Measurements from ENCODE around the gene CDC42. TPM values are rescaled to one million over a fixed set of nuclear protein-coding genes. Genes with fewer than 3 reads are reported as not detected.

CDC42 gene
- total and polyA plus RNA-seq, 2 of the 13 experiments (the other 11 are each of a cell fraction or from before 2014, with no cell fraction given) = 138 to 237 TPM

- TF ChIP-seq SP4 (CRISPR knock-in tag; IDR thresholded peaks at IDR 0.05) = peak; percentile 91
- peak in 1 of 2 experiments; percentile 19; a peak in 1 of 4 replicates for TF ChIP-seq EP300 (IDR thresholded peaks at IDR 0.05; ENCODE audit: low read depth in 2 of 2, low read length in 2 of 2)
- TF ChIP-seq EP300 (CRISPR knock-in tag; IDR thresholded peaks at IDR 0.05; ENCODE audit: borderline replicate concordance) = no peak
- peak; percentile 73; the same call in 1 of the 2 replicates for TF ChIP-seq ZNF335 (CRISPR knock-in tag; IDR thresholded peaks at IDR 0.05)
- TF ChIP-seq ZNF580 (CRISPR knock-in tag; IDR thresholded peaks at IDR 0.05; ENCODE audit: borderline replicate concordance, low read depth) = peak; percentile 28; the same call in 1 of the 2 replicates
- no peak for TF ChIP-seq EED (CRISPR knock-in tag; IDR thresholded peaks at IDR 0.05)
- no peak for TF ChIP-seq TMF1 (CRISPR knock-in tag; IDR thresholded peaks at IDR 0.05; ENCODE audit: low read depth)
- peak; percentile 76; the same call in 1 of the 2 replicates for TF ChIP-seq ZNF800 (CRISPR knock-in tag; IDR thresholded peaks at IDR 0.05)
- no peak for TF ChIP-seq TCF12 (IDR thresholded peaks at IDR 0.05)
- TF ChIP-seq TCF12 (CRISPR knock-in tag; IDR thresholded peaks at IDR 0.05) = 0 out of 2 replicates have a peak, but pooled peaks have one; percentile 30
- TF ChIP-seq ZNF281 (CRISPR knock-in tag; IDR thresholded peaks at IDR 0.05; ENCODE audit: borderline replicate concordance) = no peak
- TF ChIP-seq HNF4G (IDR thresholded peaks at IDR 0.05; ENCODE audit: borderline replicate concordance, low read depth, low read length) = peak; percentile 71; the same call in 1 of the 2 replicates
- no peak; the same call in 1 of the 2 replicates for TF ChIP-seq HNF4G (CRISPR knock-in tag; IDR thresholded peaks at IDR 0.05; ENCODE audit: borderline replicate concordance, low read depth)
- TF ChIP-seq GLMP (CRISPR knock-in tag; IDR thresholded peaks at IDR 0.05; ENCODE audit: borderline replicate concordance) = no peak
- TF ChIP-seq BATF2 (CRISPR knock-in tag; IDR thresholded peaks at IDR 0.05) = 0 out of 2 replicates have a peak, but pooled peaks have one; percentile 73
Observed at GRCh38 chr1:22025368-22026155, 26.9 kb upstream of the CDC42 start (continued).

Measured in HepG2 (cell line).